ENCODE results near the gene CTBS.

- TF ChIP-seq CTCF (IDR thresholded peaks at IDR 0.05) (no peak), POLR2A (IDR thresholded peaks at IDR 0.05) (no peak)
Observed at GRCh38 chr1:84603223-84603622, 29.0 kb upstream of the CTBS start.
